ENCODE results near the gene PILRB.

Gene PILRB

GRCh38 chr7:100397315-100398081 lies 39.6 kb downstream of the PILRB start:
- DNase-seq (ENCODE audit: insufficient read length, low spot score) (no peak), FAIRE-seq (no peak)
- TF ChIP-seq POLR2A (IDR thresholded peaks at IDR 0.05; ENCODE audit: low read depth, low read length), result no peak

- no peak for TF ChIP-seq POLR2A (IDR thresholded peaks at IDR 0.05; ENCODE audit: low read depth, low read length)
- FAIRE-seq, result no peak
- no peak for DNase-seq (ENCODE audit: insufficient read length, low spot score)
These were observed 40.3 kb downstream of the PILRB start for GRCh38 chr7:100398239-100398638.

- no peak for FAIRE-seq
- DNase-seq (ENCODE audit: insufficient read length, low spot score), result no peak
- TF ChIP-seq POLR2A (IDR thresholded peaks at IDR 0.05; ENCODE audit: low read depth, low read length), result no peak
These were observed 42.1 kb downstream of the PILRB start for GRCh38 chr7:100400041-100400440.

GRCh38 chr7:100400656-100401055 lies 42.7 kb downstream of the PILRB start:
- no peak for TF ChIP-seq POLR2A (IDR thresholded peaks at IDR 0.05; ENCODE audit: low read depth, low read length)
- DNase-seq (ENCODE audit: insufficient read length, low spot score), result no peak

GRCh38 chr7:100401811-100402210 lies 43.9 kb downstream of the PILRB start:
- no peak for TF ChIP-seq POLR2A (IDR thresholded peaks at IDR 0.05; ENCODE audit: low read depth, low read length)
- DNase-seq (ENCODE audit: insufficient read length, low spot score) (no peak), FAIRE-seq (no peak)

More at GRCh38 chr7:100400656-100401055, 42.7 kb downstream of the PILRB start:
- FAIRE-seq, result no peak

GRCh38 chr7:100402241-100402640 lies 44.3 kb downstream of the PILRB start:
- DNase-seq (ENCODE audit: insufficient read length, low spot score) (no peak), FAIRE-seq (no peak)
- no peak for TF ChIP-seq POLR2A (IDR thresholded peaks at IDR 0.05; ENCODE audit: low read depth, low read length)

GRCh38 chr7:100406767-100407166 lies 48.9 kb downstream of the PILRB start:
- DNase-seq (ENCODE audit: insufficient read length, low spot score), result no peak
- no peak for FAIRE-seq
- no peak for TF ChIP-seq POLR2A (IDR thresholded peaks at IDR 0.05; ENCODE audit: low read depth, low read length)

GRCh38 chr7:100407285-100408180 lies 49.6 kb downstream of the PILRB start:
- no peak for FAIRE-seq
- no peak for DNase-seq (ENCODE audit: insufficient read length, low spot score)
- no peak for TF ChIP-seq POLR2A (IDR thresholded peaks at IDR 0.05; ENCODE audit: low read depth, low read length)

- FAIRE-seq, result no peak
- TF ChIP-seq POLR2A (IDR thresholded peaks at IDR 0.05; ENCODE audit: low read depth, low read length), result no peak
- no peak for DNase-seq (ENCODE audit: insufficient read length, low spot score)
These were observed 53.2 kb downstream of the PILRB start for GRCh38 chr7:100411101-100411500.

- DNase-seq (ENCODE audit: insufficient read length, low spot score), result no peak
- no peak for TF ChIP-seq POLR2A (IDR thresholded peaks at IDR 0.05; ENCODE audit: low read depth, low read length)
- FAIRE-seq, result no peak
These were observed 55.4 kb downstream of the PILRB start for GRCh38 chr7:100413346-100413745.

- no peak for FAIRE-seq
- DNase-seq (ENCODE audit: insufficient read length, low spot score), result no peak
- TF ChIP-seq POLR2A (IDR thresholded peaks at IDR 0.05; ENCODE audit: low read depth, low read length), result no peak
These were observed 56.0 kb downstream of the PILRB start for GRCh38 chr7:100413889-100414288.

- DNase-seq (ENCODE audit: insufficient read length, low spot score) (no peak), FAIRE-seq (no peak)
- no peak for TF ChIP-seq POLR2A (IDR thresholded peaks at IDR 0.05; ENCODE audit: low read depth, low read length)
These were observed 57.5 kb downstream of the PILRB start for GRCh38 chr7:100415448-100415847.
